Hindlimb muscle (tissue), 1 donor: ENCODE measurements around the gene SDS. TPM values are rescaled to one million over a fixed set of nuclear protein-coding genes. Genes with fewer than 3 reads are reported as not detected.
A peak's percentile ranks its signal among the peaks of the same experiment; 100 is the strongest.

ENCODE experiments used
- DNase-seq: peaks from one replicate; pipeline ENCODE4 v3.0.0-alpha.2; 2013
- polyA plus RNA-seq: library from polyadenylated mRNA; unstranded; fragments of 120-200 nt; gene quantifications from one replicate; pipeline ENCODE4 v1.2.1, GENCODE V29; 2013; ENCODE audit not compliant: insufficient read length

Gene SDS
- polyA plus RNA-seq, 1 donor = 0.75 TPM

DNA sequence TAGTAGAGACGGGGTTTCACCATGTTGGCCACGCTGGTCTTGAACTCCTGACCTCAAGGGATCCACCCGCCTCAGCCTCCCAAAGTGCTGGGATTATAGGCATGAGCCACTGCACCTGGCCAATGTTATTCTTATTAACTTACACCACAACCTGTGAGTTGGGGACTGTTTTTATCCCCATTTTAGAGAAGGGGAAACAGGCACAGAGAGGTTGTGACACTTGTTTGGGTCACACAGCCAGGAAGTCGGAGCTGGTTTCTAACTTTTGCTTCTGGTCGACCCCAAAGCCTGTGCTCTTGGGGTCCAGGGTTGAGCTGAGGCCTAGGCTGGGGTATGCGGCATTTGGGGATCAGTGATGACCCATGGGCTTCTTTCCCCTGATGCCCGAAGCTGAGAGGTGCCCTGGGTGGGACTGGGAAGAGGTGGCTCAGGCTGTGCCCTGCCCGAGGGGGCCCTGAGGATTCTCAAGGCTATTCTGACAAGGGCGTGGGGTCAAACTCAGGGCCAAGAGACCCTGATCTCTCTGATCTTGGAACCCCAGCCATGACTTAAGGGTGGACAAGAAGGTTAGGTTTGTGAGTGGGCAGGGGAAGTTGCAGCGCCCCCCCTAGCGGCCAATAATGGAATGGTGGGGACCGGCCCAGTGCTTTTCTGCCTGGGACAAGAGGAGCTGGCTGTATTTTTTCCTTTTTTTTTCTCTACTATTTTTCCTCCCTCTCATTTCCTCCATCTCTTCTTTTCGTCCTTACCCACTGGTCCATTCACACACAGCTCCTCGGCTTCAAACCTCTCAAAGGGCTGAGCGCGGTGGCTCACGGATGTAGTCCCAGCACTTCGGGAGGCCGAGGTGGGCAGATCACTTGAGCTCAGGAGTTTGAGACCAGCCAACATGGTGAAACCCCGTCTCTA, 21.5 kb upstream of the SDS start:
- DNase-seq = peak; percentile 42

DNA sequence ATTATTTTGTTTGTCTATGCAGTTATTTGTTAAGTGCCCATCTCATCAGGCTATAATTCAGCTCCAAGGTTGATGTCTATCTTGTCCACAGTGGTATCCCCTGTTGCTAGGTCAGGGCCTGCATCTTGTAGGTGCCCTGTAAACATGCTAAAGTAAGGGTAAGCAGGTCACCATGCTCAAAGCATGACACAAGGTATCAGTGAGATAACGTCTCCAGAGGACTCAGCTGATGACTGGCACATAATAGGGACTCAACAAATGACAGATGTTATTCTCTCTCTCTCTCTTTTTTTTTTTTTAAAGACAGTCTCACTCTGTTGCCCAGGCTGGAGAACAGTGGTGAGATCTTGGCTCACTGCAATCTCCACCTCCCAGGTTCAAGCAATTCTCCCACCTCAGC, 20.8 kb upstream of the SDS start:
- DNase-seq = no peak

DNA sequence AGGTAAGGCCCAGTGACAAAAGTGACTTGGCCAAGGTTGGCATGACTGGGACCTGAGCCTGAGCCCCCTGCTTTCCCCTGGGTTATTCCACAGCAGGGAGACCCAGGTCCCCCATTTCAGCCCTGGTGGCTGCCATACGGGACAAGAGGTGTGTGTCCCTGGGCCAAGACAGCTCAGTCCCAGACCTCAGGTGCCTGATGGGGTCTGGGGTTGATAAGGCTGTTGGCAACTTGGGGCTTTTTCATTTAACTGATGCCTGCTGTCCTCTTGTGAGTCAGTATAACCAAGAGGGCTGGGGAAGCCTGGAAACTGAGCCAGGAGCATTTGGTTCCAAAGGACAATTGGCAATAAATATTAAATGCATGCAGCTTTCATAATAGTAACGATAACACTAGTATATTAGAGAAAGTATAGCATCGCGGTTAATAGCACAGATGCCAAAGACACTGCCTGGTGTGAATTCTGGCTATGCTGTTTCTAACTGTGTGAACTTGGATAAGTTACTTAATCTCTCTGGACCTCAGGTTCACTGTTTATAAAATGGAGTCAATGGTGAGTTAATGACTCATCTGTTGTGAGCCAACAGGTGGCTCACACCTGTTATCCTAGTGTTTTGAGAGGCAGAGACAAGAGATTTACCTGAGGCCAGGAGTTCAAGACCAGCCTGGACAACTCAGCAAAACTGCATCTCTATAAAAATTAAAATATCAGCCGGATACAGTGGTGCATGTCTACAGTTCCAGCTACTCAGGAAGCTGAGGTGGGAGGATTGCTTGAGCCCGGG, 19.4 kb upstream of the SDS start:
- DNase-seq = no peak

DNA sequence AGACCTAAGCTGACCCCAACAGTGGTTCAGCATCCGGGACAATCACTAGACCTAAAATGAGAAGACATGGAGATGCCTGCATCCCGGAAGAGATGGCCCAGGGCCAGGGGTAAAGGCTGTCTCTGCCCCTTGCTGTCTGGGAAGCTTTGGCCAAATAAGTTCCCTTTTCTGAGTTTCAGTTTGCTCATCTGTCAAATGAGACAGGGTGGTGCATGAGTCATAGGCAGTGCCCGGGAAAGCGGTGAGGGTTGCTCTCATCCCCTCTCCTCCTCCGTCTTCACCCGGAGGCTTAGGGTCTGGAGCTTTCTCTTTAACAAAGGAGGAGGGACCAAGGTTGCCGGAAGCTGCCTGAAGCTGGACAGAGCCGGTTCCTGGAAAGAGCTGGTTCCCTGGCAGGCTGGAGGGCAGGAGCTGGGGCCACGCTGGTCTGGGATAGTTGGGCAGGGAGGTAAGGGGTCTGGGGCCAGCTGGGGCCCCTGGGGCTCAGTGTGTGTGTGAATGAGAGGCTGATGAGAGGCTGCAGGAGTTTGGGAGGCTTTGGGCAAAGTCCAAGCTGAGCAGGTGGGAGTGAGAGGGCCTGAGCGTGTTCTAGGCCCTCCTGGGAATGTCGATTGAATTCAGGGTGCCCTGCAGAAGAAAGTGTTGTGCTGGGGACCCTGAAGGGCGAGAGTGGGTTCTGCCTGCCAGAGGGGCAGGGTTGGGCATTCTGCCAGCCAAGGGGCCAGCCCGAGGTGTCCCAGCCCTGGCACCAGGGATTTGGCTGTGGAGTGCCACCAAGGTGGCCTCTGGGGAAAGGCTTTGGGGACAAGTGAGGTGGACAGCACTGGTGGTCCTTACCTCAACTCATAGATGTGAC, 18.6 kb upstream of the SDS start, which contains the start of gene SDSL:
SDSL (plus strand) TSS at position 351 of the 856 bp plus-strand sequence. CDS start 5,603 bp downstream, outside the sequence.
- DNase-seq = peak; percentile 45

DNA sequence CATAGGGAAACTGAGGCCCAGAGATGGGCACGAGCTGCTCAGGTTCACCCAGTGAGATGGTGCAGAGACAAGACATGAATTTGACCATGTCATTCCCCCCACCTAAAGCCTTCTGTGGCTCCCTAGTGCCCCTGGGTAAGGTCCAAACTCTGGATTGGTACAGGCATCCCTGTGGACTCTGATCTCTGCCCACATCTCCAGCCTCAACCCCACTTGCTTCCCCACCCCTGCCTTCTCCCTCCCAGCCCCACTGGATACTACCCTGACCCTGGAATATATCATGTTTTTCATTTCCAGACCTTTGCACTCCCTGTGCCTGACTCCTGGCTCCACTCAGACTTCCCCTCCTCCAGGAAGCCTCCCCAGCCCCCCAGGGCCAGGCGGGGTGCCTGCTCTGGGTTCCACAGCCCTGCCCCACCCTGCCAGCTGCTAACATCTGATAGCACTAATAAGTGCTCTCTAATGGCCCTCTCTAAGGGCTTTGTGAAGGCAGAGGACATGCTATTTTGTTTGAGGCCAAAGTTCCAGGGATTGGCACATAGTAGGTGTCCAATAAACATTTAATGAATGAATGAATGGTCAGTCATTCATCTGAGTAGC, 17.4 kb upstream of the SDS start:
- no peak for DNase-seq

DNA sequence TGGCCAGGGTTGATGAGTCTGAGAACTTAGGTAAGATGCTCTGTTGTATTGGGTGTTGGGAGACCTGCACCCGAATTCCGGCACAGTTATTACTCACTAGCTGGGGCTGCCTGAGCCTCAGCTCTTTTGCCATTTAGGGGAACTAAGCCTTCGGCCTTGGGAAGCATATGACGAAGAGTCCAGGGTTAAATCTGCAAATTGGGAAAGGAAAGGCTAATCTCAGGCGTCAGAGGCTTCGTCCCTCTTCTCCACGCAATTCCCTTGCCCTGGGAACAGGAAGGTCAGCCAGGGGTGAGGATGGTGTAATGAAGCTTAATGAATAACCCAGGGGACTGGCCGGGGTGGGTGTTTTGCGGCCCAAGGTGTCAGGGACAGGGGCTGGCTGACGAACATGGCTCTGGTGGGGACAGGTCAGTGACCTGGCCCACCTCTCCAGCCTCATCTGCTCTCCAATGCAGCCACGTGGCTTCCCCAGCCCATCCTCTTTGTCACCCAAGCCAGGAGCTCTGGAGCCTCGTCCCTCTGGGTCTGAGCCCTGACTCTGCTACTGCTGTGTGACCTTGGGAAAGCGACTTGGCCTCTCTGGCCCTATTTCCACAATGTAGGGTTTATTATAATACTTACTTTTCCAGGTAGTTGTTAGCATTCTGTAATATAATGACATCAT, 14.7 kb upstream of the SDS start:
- DNase-seq = no peak

DNA sequence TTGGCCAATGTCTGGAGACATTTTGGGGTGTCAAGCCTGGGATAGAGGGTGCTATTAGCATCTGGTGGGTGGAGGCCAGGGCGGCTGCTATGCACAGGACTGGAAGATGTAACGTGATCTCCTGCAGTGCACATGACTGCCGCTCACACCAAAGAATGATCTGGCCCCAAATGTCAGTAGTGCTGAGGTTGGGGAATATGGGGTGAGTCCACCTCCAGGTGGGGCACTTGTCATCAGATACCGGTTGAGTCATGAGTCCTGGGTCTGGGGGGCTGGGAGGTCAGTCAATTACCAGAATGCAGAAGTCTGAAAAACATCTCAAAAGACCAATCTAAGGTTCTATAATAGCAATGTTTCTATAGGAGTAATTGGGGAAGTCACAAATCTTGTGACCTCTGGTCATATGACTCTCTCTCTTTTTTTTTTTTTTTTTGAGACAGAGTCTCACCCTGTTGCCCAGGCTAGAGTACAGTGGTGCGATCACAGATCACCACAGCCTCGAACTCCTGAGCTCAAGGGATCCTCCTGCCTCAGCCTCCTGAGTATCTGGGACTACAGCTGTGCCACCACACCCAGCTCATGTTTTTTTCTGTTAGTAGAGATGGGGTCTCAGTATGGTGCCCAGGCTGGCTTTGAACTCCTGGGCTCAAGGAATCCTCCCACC, 12.5 kb upstream of the SDS start:
- DNase-seq = no peak

DNA sequence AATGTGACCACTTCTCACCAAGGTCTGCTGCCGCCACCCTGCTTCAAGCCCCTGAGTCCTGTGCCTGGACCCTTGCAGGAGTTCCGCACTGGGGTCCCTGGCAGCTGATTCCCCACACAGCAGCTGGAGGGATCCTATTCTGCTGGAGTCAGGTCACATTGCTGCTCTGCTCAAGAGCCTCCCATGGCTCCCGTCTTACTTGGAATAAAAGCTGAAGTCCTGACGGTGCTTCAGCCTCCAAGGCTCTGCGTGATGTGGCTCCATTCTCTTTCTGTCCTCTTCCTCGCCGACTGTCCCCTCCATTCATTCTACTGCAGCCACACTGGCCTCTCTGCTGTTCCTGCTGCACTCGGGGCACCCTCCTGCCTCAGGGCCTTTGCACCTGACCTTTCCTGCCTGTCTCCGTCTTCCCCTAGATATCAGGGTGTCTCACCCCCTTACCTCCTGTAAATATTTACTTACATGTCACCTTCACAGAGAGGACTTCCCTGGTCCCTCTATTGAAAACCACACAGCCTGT, 10.9 kb upstream of the SDS start:
- DNase-seq = no peak

DNA sequence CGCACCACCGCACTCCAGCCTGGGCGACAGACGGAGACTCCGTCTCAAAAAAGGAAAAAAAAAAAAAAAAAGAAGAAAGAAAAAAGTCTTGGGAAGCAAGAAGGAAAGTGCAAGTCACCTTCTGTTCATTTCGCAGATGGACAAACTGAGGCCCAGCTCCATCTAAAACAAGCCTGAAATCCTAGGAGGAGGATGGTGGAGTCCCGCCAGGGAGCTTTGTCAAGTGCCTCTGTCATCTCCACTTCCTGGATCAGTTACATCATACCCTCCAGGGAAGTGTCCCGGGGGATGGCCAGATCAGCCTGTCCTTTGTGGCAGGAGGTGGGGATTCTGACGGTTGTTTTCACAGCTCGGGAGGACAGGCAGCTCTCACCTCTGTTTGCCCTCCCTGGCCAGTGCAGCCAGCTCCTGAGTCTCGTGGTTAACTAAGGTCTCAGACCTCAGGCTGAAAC, 9.8 kb upstream of the SDS start:
- DNase-seq = no peak

DNA sequence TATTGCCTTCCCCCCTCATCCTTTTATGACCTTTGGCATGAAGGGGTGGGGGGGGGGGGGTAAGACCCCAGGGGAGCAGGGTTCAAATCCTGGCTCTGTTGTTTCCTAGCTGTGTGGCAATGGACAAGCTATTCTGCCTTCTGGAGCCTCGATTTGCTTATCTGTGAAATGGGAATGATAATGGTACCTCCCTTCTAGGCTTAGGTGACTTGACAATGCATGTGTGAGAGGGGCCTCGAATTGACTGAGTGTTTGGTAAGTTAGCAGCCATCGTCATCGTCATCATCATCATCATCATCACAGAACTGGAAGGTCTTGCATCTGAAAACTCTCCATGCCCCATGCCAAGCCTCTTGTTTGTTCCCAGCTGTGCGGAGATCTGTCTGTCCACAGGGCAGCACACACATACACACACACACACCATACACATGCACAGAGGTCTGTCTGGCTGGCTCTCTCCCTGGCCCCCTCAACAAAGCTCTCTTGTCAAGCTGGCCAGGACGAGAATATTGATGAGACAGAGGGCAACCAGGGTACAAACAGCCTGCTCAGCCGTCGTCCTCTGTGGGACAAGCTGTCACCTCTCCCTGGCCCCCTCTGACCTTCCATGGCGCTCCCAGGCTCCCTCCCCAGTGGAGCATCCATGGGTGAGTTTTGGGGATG, 5.9 kb upstream of the SDS start:
- no peak for DNase-seq

DNA sequence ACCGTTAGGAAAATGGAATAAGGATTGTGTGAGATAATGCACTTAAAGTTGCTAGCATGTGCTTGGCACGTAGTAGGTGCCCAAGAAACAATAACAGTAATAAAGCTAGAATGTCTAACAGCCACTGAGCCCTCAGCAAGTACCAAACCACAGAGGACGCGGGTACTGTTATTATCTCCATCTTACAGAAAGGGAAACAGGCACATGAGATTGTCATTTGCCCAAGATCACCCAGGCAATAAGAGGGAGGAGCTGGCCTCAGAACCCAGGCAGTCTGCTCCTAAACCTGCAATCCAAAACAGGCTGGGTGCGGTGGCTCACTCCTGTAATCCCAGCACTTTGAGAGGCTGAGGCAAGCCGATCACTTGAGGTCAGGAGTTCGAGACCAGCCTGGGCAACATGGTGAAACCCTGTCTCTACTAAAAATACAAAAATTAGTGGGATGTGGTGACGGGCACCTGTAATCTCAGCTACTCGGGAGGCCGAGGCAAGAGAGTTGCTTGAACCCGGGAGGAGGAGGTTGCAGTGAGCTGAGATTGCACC, 5.1 kb upstream of the SDS start:
- no peak for DNase-seq

DNA sequence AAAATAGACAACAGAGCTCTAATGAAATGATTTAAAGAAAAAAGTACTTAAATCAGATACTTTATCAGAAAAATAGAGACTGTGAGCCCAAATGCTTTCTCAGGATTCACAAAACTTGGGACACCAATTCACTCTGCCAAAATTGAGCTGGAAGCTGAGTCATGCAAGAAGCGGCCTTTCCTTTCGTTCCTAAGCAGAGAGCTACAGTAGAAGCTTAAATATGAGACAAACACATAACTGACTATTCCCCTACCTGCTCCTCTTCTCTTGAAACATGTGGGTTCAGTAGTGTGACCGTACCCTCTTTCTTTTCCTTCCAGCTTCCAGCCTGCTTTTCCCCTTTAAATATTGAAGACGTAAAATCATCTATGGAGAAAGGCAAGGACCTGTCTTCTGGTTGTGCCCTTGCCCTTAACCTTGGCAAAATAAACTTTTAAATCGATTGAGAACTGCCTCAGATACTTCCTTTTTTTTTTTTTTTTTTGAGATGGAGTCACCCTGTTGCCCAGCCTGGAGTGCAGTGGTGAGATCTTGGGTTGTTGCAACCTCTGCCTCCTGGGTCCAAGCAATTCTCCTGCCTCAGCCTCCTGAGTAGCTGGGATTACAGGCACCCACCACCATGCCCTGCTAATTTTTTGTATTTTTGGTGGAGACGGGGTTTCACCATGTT, 4.4 kb upstream of the SDS start:
- peak; percentile 20 for DNase-seq

DNA sequence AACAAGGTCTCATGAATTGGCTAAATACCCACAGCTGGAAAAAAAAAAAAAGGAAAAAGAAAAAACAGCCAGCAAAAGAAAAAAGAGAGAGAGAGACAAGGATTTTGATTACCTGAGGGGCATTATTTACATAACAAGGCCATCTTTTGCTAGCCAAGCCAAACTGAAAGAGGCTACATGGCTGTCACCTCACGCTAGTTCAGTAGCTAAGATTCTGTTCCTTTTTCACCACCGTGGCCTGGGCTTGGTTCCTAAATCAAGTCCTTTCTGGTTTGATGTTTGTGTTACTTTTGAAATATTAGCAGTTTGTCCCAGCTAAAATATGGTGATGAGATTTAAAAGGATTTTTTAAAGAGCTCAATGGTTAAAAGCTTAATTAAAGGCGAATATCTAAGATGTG, 2.0 kb upstream of the SDS start:
- DNase-seq = no peak

DNA sequence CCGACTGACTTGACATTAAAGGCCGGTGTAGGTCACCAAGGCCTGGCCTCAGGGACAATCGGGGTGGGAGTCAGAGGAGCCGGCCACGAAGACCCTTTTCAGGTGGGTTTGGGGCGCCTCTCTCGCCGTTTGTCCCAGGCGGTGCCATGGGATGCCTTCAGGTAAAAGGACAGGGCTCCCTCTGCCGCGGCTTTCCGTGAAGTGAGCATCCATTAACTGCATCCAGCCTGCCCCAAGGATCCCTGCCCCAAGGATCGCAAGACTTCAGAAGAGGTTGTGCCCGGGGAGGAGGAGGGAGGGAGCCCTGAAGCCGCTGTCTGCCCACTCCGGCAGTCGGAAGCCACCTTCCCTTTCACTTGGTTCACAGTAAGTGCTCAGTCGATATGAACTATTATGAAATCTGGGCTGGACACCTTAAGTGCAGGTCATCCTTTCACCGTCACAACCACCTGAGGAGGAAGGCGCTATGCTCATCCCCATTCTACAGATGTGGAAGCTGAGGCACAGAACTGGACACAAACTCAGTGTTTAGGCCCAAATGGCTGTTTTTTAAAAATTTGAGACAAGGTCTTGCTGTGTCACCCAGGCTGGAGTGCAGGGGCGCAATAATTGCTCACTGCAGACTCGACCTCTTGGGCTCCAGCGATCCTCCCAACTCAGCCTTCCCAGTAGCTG, 964 bp downstream of the SDS start:
- no peak for DNase-seq

DNA sequence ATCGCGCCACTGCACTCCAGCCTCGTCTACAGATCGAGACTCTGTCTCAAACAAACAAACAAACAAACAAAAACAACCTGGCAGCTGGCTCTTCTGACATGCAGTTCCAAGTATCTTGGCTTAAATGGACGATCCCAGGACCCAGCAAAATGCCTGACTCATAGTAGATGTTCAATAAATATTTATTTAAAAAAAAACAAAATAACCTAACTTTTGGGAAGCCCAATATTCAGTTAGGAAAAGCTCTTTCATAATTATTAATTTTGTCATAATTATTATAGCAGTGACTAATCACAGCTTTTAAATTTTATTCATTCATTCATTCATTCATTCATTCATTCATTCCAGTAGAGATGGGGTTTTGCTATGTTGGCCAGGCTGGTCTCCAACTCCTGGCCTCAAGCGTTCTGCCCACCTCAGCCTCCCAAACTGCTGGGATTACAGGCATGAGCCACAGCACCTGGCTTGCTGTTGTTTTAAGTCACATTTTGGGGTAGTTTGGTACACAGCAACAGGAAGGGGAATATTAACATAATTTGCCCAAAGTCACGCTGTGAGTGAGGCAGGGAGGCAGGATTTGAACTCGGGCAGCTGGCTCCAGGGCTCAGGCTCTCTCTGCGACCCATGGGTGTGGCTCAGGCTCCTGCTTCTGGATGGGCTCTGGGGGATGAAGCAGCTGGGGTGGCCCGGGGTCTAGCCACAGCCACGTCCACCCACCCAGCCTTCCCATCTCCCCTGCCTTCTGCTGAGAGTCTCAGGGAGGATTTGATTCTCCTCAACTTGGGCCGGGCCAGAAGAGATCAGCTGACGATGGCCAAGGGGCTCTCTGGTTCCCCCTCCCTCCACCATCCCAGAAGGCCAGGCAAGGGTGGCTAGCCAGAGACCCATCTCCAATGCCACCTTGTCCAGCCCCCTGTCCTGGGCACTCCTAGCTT, 2.4 kb downstream of the SDS start:
- DNase-seq = no peak

DNA sequence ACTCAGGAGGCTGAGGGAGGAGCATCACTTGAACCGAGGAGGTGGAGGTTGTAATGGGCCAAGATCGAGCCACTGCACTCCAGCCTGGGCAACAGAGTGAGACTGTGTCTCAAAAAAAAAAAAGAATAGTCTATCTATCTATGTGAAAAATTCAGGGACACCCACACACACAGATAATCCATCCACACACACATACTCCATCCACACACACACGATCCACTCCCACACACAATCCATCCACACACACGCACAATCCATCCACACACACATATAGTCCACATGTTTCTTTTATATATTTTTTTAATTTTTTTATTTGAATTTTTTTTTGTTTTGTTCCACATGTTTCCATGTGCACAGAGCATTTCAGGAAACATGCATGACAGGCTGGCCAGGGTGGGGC, 3.3 kb downstream of the SDS start:
- DNase-seq = no peak

DNA sequence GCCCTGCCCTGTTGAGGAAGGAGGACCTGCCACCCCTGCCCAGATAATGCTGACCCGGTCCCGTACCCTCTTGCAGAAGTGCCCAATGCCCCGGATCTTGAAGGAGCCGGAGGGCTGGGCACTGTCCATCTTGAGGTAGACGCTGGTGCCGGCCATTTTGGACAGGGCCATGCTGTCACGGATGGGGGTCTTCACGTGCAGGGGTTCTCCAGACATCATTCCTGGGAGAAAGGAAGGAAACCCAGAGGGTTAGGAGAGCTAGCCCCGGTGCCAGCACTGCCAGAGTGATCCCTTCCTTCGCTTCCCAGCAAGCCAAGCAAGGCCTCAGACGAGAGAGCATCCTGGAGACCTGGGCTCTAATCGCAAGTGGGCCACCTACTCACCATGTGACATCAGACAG, 4.2 kb downstream of the SDS start:
- DNase-seq = no peak
